HEK293T (cell line): ENCODE results near the gene CAPN13.

ENCODE experiments used
- CTCF ChIA-PET: fragments of 350-600 bp; formaldehyde crosslinking; extraction: SDS; loops from one replicate; lab custom pipeline; 2021; ENCODE audit warnings: antibody characterized with exemption, inconsistent platforms; lab: Yijun Ruan, JAX
- POLR2A ChIA-PET: fragments of 350-600 bp; formaldehyde crosslinking; extraction: SDS; loops from one replicate; lab custom pipeline; 2020; ENCODE audit warnings: antibody characterized with exemption, inconsistent platforms; lab: Yijun Ruan, JAX
- DNase-seq: peaks from one replicate; pipeline ENCODE4 v3.0.0; 2012; ENCODE audit warnings: mixed read lengths; ENCODE audit errors: extremely low spot score
- ARNT ChIP-seq: fragments of 450-650 bp; IDR thresholded peaks from 2 replicates; pipeline ENCODE4 v1.6.1; 2017; ENCODE audit warnings: mild to moderate bottlenecking
- BHLHE40 ChIP-seq: fragments of 450-650 bp; IDR thresholded peaks from 2 replicates; pipeline ENCODE4 v1.6.1; 2016; ENCODE audit warnings: mild to moderate bottlenecking, moderate library complexity, borderline replicate concordance
- CTBP1 ChIP-seq: fragments of 450-650 bp; IDR thresholded peaks from 2 replicates; pipeline ENCODE4 v1.6.1; 2016; ENCODE audit warnings: borderline replicate concordance
- ELF4 ChIP-seq: fragments of 450-650 bp; IDR thresholded peaks from 2 replicates; pipeline ENCODE4 v1.6.1; 2017; ENCODE audit warnings: antibody characterized with exemption
- FOXA1 ChIP-seq: fragments of 450-650 bp; IDR thresholded peaks from 2 replicates; pipeline ENCODE4 v1.6.1; 2016; ENCODE audit warnings: mild to moderate bottlenecking
- FOXK2 ChIP-seq: fragments of 450-650 bp; IDR thresholded peaks from 2 replicates; pipeline ENCODE4 v1.6.1; 2016; ENCODE audit warnings: mild to moderate bottlenecking
- FOXM1 ChIP-seq: fragments of 450-650 bp; IDR thresholded peaks from 2 replicates; pipeline ENCODE4 v1.6.1; 2017; ENCODE audit warnings: mild to moderate bottlenecking, borderline replicate concordance
- HDGF ChIP-seq: fragments of 450-650 bp; IDR thresholded peaks from 2 replicates; pipeline ENCODE4 v1.6.1; 2017; ENCODE audit warnings: antibody characterized with exemption, borderline replicate concordance
- L3MBTL2 ChIP-seq: fragments of 450-650 bp; conservative IDR thresholded peaks from 2 replicates; pipeline ENCODE4 v1.6.1; 2016; ENCODE audit warnings: mild to moderate bottlenecking
- LEF1 ChIP-seq: fragments of 450-650 bp; IDR thresholded peaks from 2 replicates; pipeline ENCODE4 v1.6.1; 2017; ENCODE audit warnings: mild to moderate bottlenecking, borderline replicate concordance
- NFRKB ChIP-seq: fragments of 450-650 bp; IDR thresholded peaks from 2 replicates; pipeline ENCODE4 v1.6.1; 2016; ENCODE audit warnings: mild to moderate bottlenecking, moderate library complexity
- SP1 ChIP-seq: fragments of 450-650 bp; IDR thresholded peaks from 2 replicates; pipeline ENCODE4 v1.6.1; 2017
- SUZ12 ChIP-seq: fragments of 450-650 bp; IDR thresholded peaks from 2 replicates; pipeline ENCODE4 v1.6.1; 2016; ENCODE audit warnings: mild to moderate bottlenecking
- TARDBP ChIP-seq: fragments of 450-650 bp; IDR thresholded peaks from 2 replicates; pipeline ENCODE4 v1.6.1; 2016
- ZNF384 ChIP-seq: fragments of 450-650 bp; IDR thresholded peaks from 2 replicates; pipeline ENCODE4 v1.6.1; 2016
- TF ChIP-seq, protein P1 (sequence below): fragments of 450-650 bp; IDR thresholded peaks from 2 replicates; pipeline ENCODE4 v1.6.1; 2016

CAPN13 gene, protein sequence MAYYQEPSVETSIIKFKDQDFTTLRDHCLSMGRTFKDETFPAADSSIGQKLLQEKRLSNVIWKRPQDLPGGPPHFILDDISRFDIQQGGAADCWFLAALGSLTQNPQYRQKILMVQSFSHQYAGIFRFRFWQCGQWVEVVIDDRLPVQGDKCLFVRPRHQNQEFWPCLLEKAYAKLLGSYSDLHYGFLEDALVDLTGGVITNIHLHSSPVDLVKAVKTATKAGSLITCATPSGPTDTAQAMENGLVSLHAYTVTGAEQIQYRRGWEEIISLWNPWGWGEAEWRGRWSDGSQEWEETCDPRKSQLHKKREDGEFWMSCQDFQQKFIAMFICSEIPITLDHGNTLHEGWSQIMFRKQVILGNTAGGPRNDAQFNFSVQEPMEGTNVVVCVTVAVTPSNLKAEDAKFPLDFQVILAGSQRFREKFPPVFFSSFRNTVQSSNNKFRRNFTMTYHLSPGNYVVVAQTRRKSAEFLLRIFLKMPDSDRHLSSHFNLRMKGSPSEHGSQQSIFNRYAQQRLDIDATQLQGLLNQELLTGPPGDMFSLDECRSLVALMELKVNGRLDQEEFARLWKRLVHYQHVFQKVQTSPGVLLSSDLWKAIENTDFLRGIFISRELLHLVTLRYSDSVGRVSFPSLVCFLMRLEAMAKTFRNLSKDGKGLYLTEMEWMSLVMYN

GRCh38 chr2:30807249-30807648 lies at the start of gene CAPN13:
Gene CAPN13, minus strand, starts transcription at chr2:30807446. Its CDS starts 20,121 bp downstream, at chr2:30787325.
- TF ChIP-seq LEF1 (no peak), SUZ12 (no peak), ELF4 (no peak), L3MBTL2 (no peak), BHLHE40 (no peak), NFRKB (no peak), HDGF (no peak), ARNT (no peak), FOXA1 (no peak)
- TF ChIP-seq, protein P1, sequence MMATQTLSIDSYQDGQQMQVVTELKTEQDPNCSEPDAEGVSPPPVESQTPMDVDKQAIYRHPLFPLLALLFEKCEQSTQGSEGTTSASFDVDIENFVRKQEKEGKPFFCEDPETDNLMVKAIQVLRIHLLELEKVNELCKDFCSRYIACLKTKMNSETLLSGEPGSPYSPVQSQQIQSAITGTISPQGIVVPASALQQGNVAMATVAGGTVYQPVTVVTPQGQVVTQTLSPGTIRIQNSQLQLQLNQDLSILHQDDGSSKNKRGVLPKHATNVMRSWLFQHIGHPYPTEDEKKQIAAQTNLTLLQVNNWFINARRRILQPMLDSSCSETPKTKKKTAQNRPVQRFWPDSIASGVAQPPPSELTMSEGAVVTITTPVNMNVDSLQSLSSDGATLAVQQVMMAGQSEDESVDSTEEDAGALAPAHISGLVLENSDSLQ: no peak
- CTCF ChIA-PET: interaction anchor here (0.6 kb wide), 1 partner anchor 887 kb away, joined by 3 read pairs; no protein-coding TSS in a partner anchor
- no peak for DNase-seq
- POLR2A ChIA-PET: no interaction called here

- TF ChIP-seq FOXA1 (no peak), CTBP1 (no peak), FOXK2 (no peak), LEF1 (no peak)
- TF ChIP-seq, protein P1: no peak
- ChIA-PET POLR2A (no interaction called here), CTCF (no interaction called here)
- no peak for DNase-seq
These were observed 40.6 kb upstream of the CAPN13 start for GRCh38 chr2:30847841-30848240.

DNA sequence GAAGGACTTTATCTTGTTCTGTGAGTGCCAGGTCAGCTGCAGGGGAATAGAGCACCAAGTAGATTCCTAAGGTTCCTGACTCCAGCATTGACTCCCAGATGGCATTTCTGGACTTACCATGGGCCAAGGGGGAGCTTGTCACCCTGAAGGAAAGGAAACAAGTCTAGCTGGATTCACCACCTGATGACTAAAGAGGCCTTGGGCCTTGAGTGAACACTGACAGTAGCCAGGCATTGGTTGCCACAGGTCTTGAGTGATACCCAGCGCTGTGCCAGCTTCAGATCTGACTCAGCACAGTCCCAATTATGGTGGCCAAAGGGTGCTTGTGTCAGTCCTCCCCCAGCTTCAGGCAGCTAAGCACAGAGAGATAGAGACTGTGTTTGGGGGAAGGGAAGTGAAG lies 40.1 kb upstream of the CAPN13 start:
- ChIA-PET POLR2A (no interaction called here), CTCF (no interaction called here)
- DNase-seq: no peak
- TF ChIP-seq NFRKB (no peak), FOXK2 (no peak), LEF1 (no peak), SP1 (no peak), ZNF384 (no peak), HDGF (no peak), FOXA1 (no peak), CTBP1 (no peak), ELF4 (no peak), ARNT (no peak), SUZ12 (no peak), TARDBP (no peak), FOXM1 (no peak), L3MBTL2 (no peak), BHLHE40 (no peak)
- TF ChIP-seq, protein P1: no peak

DNA sequence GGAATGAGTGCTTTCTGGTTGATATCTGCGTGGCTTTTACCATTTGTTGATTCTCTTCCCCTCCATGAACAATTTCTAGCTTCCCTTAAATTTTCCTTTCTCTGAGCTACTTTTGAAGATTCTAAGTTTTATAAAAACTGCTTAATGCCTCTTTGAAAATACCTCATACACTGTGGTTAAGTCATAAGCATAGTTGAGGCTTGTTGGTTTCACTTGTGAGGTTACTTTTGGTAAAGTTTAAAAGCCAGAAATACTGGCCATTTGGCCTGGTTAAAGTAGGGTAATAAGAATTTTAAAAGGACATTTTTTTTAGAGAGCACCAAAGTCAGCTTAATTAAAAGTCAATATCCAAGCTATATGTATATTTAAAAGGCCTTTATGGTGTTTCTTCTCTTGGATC lies 21.3 kb upstream of the CAPN13 start:
- ChIA-PET POLR2A (no interaction called here), CTCF (interaction anchor here (1.3 kb wide), 1 partner anchor 506 kb away, joined by 3 read pairs; no protein-coding TSS in a partner anchor)
- TF ChIP-seq ELF4 (no peak), NFRKB (no peak), LEF1 (no peak), CTBP1 (no peak)

DNA sequence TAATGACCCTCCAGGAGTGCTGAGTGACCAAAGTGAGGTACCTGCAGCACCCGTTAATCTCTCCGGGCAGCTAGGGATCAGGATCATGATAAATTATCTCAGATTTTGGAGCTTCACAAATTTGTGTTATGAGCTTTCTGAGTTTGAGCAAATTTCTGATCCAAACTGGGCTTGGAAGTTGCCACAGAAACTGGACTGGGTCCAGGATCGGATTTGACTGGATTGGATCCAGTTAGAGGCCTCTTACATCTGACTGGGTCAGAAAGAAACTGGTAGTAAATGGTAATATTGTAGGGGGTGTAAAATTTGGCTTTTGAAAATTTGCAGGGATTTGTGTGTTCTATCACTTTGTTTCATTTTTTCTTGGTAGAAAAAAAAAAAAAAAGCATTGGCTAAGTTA lies 19.7 kb upstream of the CAPN13 start:
- no peak for DNase-seq
- TF ChIP-seq LEF1 (no peak), SUZ12 (no peak), ZNF384 (no peak), FOXK2 (no peak), SP1 (no peak), TARDBP (no peak), BHLHE40 (no peak), HDGF (no peak), NFRKB (no peak)
- ChIA-PET POLR2A (no interaction called here), CTCF (no interaction called here)

More for the DNA sequence above, 21.3 kb upstream of the CAPN13 start:
- DNase-seq: no peak

- no peak for DNase-seq
- ChIA-PET CTCF (no interaction called here), POLR2A (no interaction called here)
- TF ChIP-seq NFRKB (no peak), L3MBTL2 (no peak), FOXA1 (no peak)
These were observed 19.2 kb upstream of the CAPN13 start for GRCh38 chr2:30826481-30826880.

DNA sequence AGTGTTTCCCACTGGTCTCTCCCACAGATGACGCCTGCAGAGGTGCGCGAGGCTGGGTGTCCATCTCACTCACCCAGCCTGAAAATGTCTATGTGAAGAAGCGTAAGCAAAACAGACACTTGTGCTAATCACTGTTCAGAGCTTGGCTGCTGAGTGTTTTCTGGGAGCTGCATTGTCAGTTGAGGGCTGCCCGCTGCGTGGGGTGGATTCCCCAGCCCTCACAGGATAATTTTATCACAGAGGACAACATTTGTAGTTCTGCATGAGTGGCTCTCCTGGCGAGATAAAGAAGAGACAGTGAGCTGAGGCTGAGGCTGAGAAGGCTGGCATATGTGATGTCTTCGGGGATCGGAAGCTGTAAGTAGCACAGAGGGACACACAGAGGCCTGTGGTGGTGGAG lies 16.2 kb upstream of the CAPN13 start:
- TF ChIP-seq SUZ12: no peak
- TF ChIP-seq ARNT: no peak
- no peak for TF ChIP-seq LEF1
- CTCF ChIA-PET: no interaction called here
- no peak for DNase-seq
- POLR2A ChIA-PET: no interaction called here
